DND-41 (cell line): ENCODE measurements around the gene MACROD2.

Source experiments
- ATAC-seq: fragments of 200-7000 bp; cut with Tn5 transposase; 3 replicates; pipeline ENCODE4 v1.9.1; 2021; ENCODE audit warnings: low read depth; ENCODE audit not compliant: insufficient read depth
- DNase-seq: peaks from one replicate; pipeline ENCODE4 v3.0.0-alpha.2; 2020
- H2AFZ ChIP-seq: 2 replicates; pipeline ENCODE4 v1.6.0; 2012; ENCODE audit warnings: low read depth, low read length
- H3K27ac ChIP-seq: 2 replicates; pipeline ENCODE4 v1.5.1; 2012; ENCODE audit warnings: low read length, inconsistent platforms
- H3K27me3 ChIP-seq: fragments of 200-600 bp; sonication (generic); 2 replicates; pipeline ENCODE4 v1.6.0; 2012; ENCODE audit warnings: low read length, mild to moderate bottlenecking, inconsistent platforms; ENCODE audit not compliant: insufficient read depth, poor library complexity
- H3K36me3 ChIP-seq: 2 replicates; pipeline ENCODE4 v1.5.1; 2012; ENCODE audit warnings: low read length, inconsistent platforms; ENCODE audit not compliant: insufficient read depth
- H3K4me1 ChIP-seq: 2 replicates; pipeline ENCODE4 v1.5.1; 2012; ENCODE audit warnings: mild to moderate bottlenecking, low read length; ENCODE audit not compliant: insufficient read depth
- H3K4me2 ChIP-seq: 2 replicates; pipeline ENCODE4 v1.6.0; 2012; ENCODE audit warnings: mild to moderate bottlenecking, moderate library complexity, low read length, inconsistent platforms; ENCODE audit not compliant: insufficient read depth
- H3K4me3 ChIP-seq, 2 experiments: fragments of 200-600 bp in 1 of 2; shearing (Covaris generic) in 1 of 2; 2 replicates each; pipeline ENCODE4 v1.5.1; 2012 to 2016; ENCODE audit warnings: inconsistent platforms in 2 of 2, low read length in 2 of 2, mild to moderate bottlenecking in 2 of 2, low read depth in 1 of 2, moderate library complexity in 1 of 2
- H3K79me2 ChIP-seq: 2 replicates; pipeline ENCODE4 v1.6.0; 2012; ENCODE audit warnings: low read length, inconsistent platforms; ENCODE audit not compliant: insufficient read depth
- H3K9ac ChIP-seq: 2 replicates; pipeline ENCODE4 v1.6.0; 2012; ENCODE audit warnings: low read depth, mild to moderate bottlenecking, inconsistent platforms, low read length, moderate library complexity
- H3K9me3 ChIP-seq: 2 replicates; pipeline ENCODE4 v1.5.1; 2012; ENCODE audit warnings: low read length, moderate library complexity, mild to moderate bottlenecking, inconsistent platforms; ENCODE audit not compliant: insufficient read depth, severe bottlenecking
- H4K20me1 ChIP-seq: 2 replicates; pipeline ENCODE4 v1.6.0; 2012; ENCODE audit warnings: low read length; ENCODE audit not compliant: insufficient read depth
- CTCF ChIP-seq: IDR thresholded peaks from 2 replicates; pipeline ENCODE4 v1.5.1; 2012; ENCODE audit warnings: borderline replicate concordance, low read length, moderate library complexity, mild to moderate bottlenecking; ENCODE audit not compliant: poor library complexity, severe bottlenecking; ENCODE audit errors: extremely low read depth
- EZH2 ChIP-seq: IDR thresholded peaks from 3 replicates; pipeline ENCODE4 v1.6.1; 2012; ENCODE audit warnings: borderline replicate concordance, low read depth, mild to moderate bottlenecking, moderate library complexity, low read length, inconsistent platforms; ENCODE audit not compliant: severe bottlenecking

Gene MACROD2

GRCh38 chr20:15619341-15619740 is 1624.0 kb downstream of the MACROD2 start:
- no peaks in the 10 kb centered on the region for H4K20me1 ChIP-seq
- no peaks in the 10 kb centered on the region for H3K79me2 ChIP-seq
- no peaks in the 10 kb centered on the region for H3K27me3 ChIP-seq
- H3K4me2 ChIP-seq = no peak overlapping the region
- no peaks in the 10 kb centered on the region for H3K4me1 ChIP-seq
- H3K4me3 ChIP-seq = no peak overlapping the region
- no peak overlapping the region for H3K27ac ChIP-seq
- TF ChIP-seq EZH2 = no peak
- TF ChIP-seq CTCF = no peak
- ATAC-seq (no peak), DNase-seq (no peak)
- no peak overlapping the region for H2AFZ ChIP-seq
- H3K9me3 ChIP-seq = no peaks in the 10 kb centered on the region
- H3K36me3 ChIP-seq = no peaks in the 10 kb centered on the region
- H3K9ac ChIP-seq = no peak overlapping the region

GRCh38 chr20:15619816-15620215 is 1624.5 kb downstream of the MACROD2 start:
- DNase-seq (no peak), ATAC-seq (no peak)
- Histone ChIP-seq H3K79me2 (no peaks in the 10 kb centered on the region), H3K27me3 (no peaks in the 10 kb centered on the region), H2AFZ (no peak overlapping the region), H3K4me1 (no peaks in the 10 kb centered on the region), H3K4me3 (no peak overlapping the region), H3K36me3 (no peaks in the 10 kb centered on the region), H3K9me3 (no peaks in the 10 kb centered on the region), H4K20me1 (no peaks in the 10 kb centered on the region), H3K27ac (no peak overlapping the region), H3K4me2 (no peak overlapping the region), H3K9ac (no peak overlapping the region)
- TF ChIP-seq EZH2 (no peak), CTCF (no peak)

GRCh38 chr20:15622368-15622767 is 1627.1 kb downstream of the MACROD2 start:
- Histone ChIP-seq H3K9me3 (no peaks in the 10 kb centered on the region), H3K36me3 (no peaks in the 10 kb centered on the region), H3K4me3 (no peak overlapping the region), H3K4me2 (no peak overlapping the region), H3K9ac (no peak overlapping the region), H2AFZ (no peak overlapping the region), H3K27me3 (no peaks in the 10 kb centered on the region), H4K20me1 (no peaks in the 10 kb centered on the region), H3K79me2 (no peaks in the 10 kb centered on the region), H3K4me1 (no peaks in the 10 kb centered on the region), H3K27ac (no peak overlapping the region)
- no peak for TF ChIP-seq EZH2
- TF ChIP-seq CTCF = no peak
- DNase-seq (no peak), ATAC-seq (no peak)

- ATAC-seq (no peak), DNase-seq (no peak)
- H3K4me3 ChIP-seq = no peak overlapping the region
- no peak overlapping the region for H3K9ac ChIP-seq
- H3K9me3 ChIP-seq = no peaks in the 10 kb centered on the region
- TF ChIP-seq CTCF (no peak), EZH2 (no peak)
- H3K36me3 ChIP-seq = no peaks in the 10 kb centered on the region
- H4K20me1 ChIP-seq = no peaks in the 10 kb centered on the region
- no peaks in the 10 kb centered on the region for H3K27me3 ChIP-seq
- H2AFZ ChIP-seq = no peak overlapping the region
- H3K4me2 ChIP-seq = no peak overlapping the region
- no peaks in the 10 kb centered on the region for H3K79me2 ChIP-seq
- H3K4me1 ChIP-seq = no peaks in the 10 kb centered on the region
- H3K27ac ChIP-seq = no peak overlapping the region
Observed at GRCh38 chr20:15623215-15623614, 1627.9 kb downstream of the MACROD2 start.
